ENCODE data around the gene CENPN.

GRCh38 chr16:81060576-81061306, 53.7 kb downstream of the CENPN start:
- TF ChIP-seq CTCF (IDR thresholded peaks at IDR 0.05 in 2 of 3, conservative IDR thresholded peaks at IDR 0.05 in 1 of 3; ENCODE audit: control insufficient read depth in 2 of 3, extremely low read depth in 1 of 3, insufficient read depth in 1 of 3, low read depth in 3 of 3, low read length in 3 of 3) (no peak), JUNB (IDR thresholded peaks at IDR 0.05) (no peak), USF2 (IDR thresholded peaks at IDR 0.05; ENCODE audit: borderline replicate concordance, low read depth, low read length) (no peak), PBX3 (IDR thresholded peaks at IDR 0.05; ENCODE audit: insufficient replicate concordance, low read depth, low read length) (no peak), REST (IDR thresholded peaks at IDR 0.05; ENCODE audit: low read depth, low read length) (no peak), ETV6 (conservative IDR thresholded peaks at IDR 0.05 in 1 of 2, IDR thresholded peaks at IDR 0.05 in 1 of 2; ENCODE audit: borderline replicate concordance in 1 of 2, low read depth in 1 of 2) (no peak)

Data from GM12878 (cell line).